K562 (cell line): ENCODE measurements around the gene RAI14. TPM values are rescaled to one million over a fixed set of nuclear protein-coding genes. Genes with fewer than 3 reads are reported as not detected.
A peak's percentile ranks its signal among the peaks of the same experiment; 100 is the strongest.

ENCODE experiments used
- ATAC-seq: fragments of 200-7000 bp; cut with Tn5 transposase; 3 replicates; pipeline ENCODE4 v1.9.1; 2020; ENCODE audit warnings: moderate library complexity
- BruUV-seq: library from RNA; stranded (reverse); fragments of 400-500 nt; replicated peaks from 2 replicates; lab custom pipeline; 2021; lab: Mats Ljungman, UMichigan
- CTCF ChIA-PET: fragments of 300-600 bp; formaldehyde crosslinking; extraction: SDS; loops from one replicate; lab custom pipeline; 2021; ENCODE audit warnings: low intra/inter-chr PET ratio; lab: Yijun Ruan, JAX
- POLR2A ChIA-PET: fragments of 300-600, 350-650 bp; sonication (Branson Sonifier 250); formaldehyde crosslinking; extraction: SDS; loops from one replicate; lab custom pipeline; 2021; ENCODE audit warnings: antibody characterized with exemption, inconsistent platforms; lab: Yijun Ruan, JAX
- DNase-seq, 4 experiments: peaks; one replicate each; pipeline versions ENCODE4 v3.0.0 to v3.0.0-alpha.2; 2011 to 2018; ENCODE audit warnings: low spot score in 3 of 4, mixed read lengths in 3 of 4; ENCODE audit errors: extremely low read depth in 1 of 4
- FAIRE-seq: peaks from 2 replicates; lab custom pipeline; 2011; peaks lifted over from hg19 to GRCh38; lab: Jason Lieb, UNC
- H2AFZ ChIP-seq: 2 replicates; pipeline ENCODE4 v1.6.0; 2011; ENCODE audit warnings: low read depth, low read length, control low read depth, inconsistent platforms
- H3K27ac ChIP-seq: fragments of 200-600 bp; 3 replicates; pipeline ENCODE4 v1.8.0; 2011; ENCODE audit warnings: low read depth, mild to moderate bottlenecking, control low read depth, inconsistent platforms, low read length, moderate library complexity, mixed read lengths; ENCODE audit errors: extremely low read depth
- H3K27me3 ChIP-seq, 2 experiments: fragments of 300-600 bp in 1 of 2; 2 replicates in 1 of 2; 3 replicates in 1 of 2; pipeline versions ENCODE4 v1.6.0 to v1.8.0; 2011; ENCODE audit warnings: inconsistent platforms in 2 of 2, low read length in 2 of 2, mild to moderate bottlenecking in 1 of 2, mixed read lengths in 1 of 2, moderate library complexity in 1 of 2; ENCODE audit not compliant: control insufficient read depth in 2 of 2, insufficient read depth in 2 of 2
- H3K36me3 ChIP-seq: fragments of 300-600 bp; 3 replicates; pipeline ENCODE4 v1.8.0; 2011; ENCODE audit warnings: mild to moderate bottlenecking, low read length, inconsistent platforms; ENCODE audit not compliant: control insufficient read depth, insufficient read depth
- H3K4me1 ChIP-seq, 2 experiments: fragments of 200-600 bp in 1 of 2; replicated peaks in 1 of 2; 2 replicates in 1 of 2; 3 replicates in 1 of 2; pipeline versions ENCODE4 v1.5.1 to v1.8.0; 2011; ENCODE audit warnings: inconsistent platforms in 2 of 2, low read length in 2 of 2, mild to moderate bottlenecking in 1 of 2, mixed read lengths in 1 of 2, moderate library complexity in 1 of 2; ENCODE audit not compliant: control insufficient read depth in 2 of 2, insufficient read depth in 2 of 2
- H3K4me2 ChIP-seq: 2 replicates; pipeline ENCODE4 v1.6.1; 2011; ENCODE audit warnings: low read length, control low read depth, inconsistent platforms, mixed read lengths; ENCODE audit not compliant: insufficient read depth
- H3K4me3 ChIP-seq: fragments of 200-600 bp; sonication (generic), shearing (Covaris generic); 2 replicates; pipeline ENCODE4 v1.5.1; 2016; ENCODE audit warnings: control low read depth, inconsistent platforms
- H3K79me2 ChIP-seq: fragments of 200-600 bp; 3 replicates; pipeline ENCODE4 v1.8.0; 2011; ENCODE audit warnings: low read length, inconsistent platforms; ENCODE audit not compliant: control insufficient read depth, insufficient read depth
- H3K9ac ChIP-seq, 2 experiments: 2 replicates each; pipeline versions ENCODE4 v1.6.0 to v1.6.1; 2011; ENCODE audit warnings: low read depth in 2 of 2, low read length in 2 of 2, control low read depth in 1 of 2, inconsistent platforms in 1 of 2, mild to moderate bottlenecking in 1 of 2, mixed read lengths in 1 of 2; ENCODE audit not compliant: insufficient read depth in 1 of 2
- H3K9me1 ChIP-seq: one replicate; pipeline ENCODE4 v1.6.0; 2011; ENCODE audit warnings: inconsistent platforms, mild to moderate bottlenecking, low read length, moderate library complexity; ENCODE audit not compliant: control insufficient read depth, insufficient read depth
- H3K9me3 ChIP-seq: replicated peaks from 2 replicates; pipeline ENCODE4 v1.5.1; 2011; ENCODE audit warnings: low read depth, low read length, inconsistent platforms; ENCODE audit not compliant: control insufficient read depth, insufficient read depth
- H4K20me1 ChIP-seq: replicated peaks from 2 replicates; pipeline ENCODE4 v1.6.1; 2011; ENCODE audit warnings: low read length, inconsistent platforms, mixed read lengths; ENCODE audit not compliant: control insufficient read depth, insufficient read depth
- CXXC5 ChIP-seq: fragments of 250-450 bp; sonication (Bioruptor Pico); IDR thresholded peaks from 2 replicates; pipeline ENCODE4 v1.8.0; 2022; ENCODE audit warnings: inconsistent platforms, mild to moderate bottlenecking, moderate library complexity
- KDM4B ChIP-seq, 2 experiments: fragments of 450-650 bp in 1 of 2; sonication (generic) in 1 of 2; IDR thresholded peaks; 2 replicates each; pipeline ENCODE4 v1.6.1; 2016 to 2017; ENCODE audit warnings: borderline replicate concordance in 2 of 2, antibody characterized with exemption in 1 of 2, low read depth in 1 of 2, mild to moderate bottlenecking in 1 of 2
- MEIS2 ChIP-seq: fragments of 450-650 bp; IDR thresholded peaks from 2 replicates; pipeline ENCODE4 v1.6.1; 2014; ENCODE audit warnings: mild to moderate bottlenecking; ENCODE audit not compliant: partially characterized antibody
- MYC ChIP-seq, 2 experiments: fragments of 250-450 bp in 1 of 2; sonication (Bioruptor Pico) in 1 of 2; IDR thresholded peaks; 2 replicates each; pipeline versions ENCODE4 v1.5.1 to v1.6.1; 2012 to 2021; ENCODE audit warnings: low read depth in 2 of 2, borderline replicate concordance in 1 of 2, improper control_type of control experiment in 1 of 2, low read length in 1 of 2, mild to moderate bottlenecking in 1 of 2, moderate library complexity in 1 of 2
- PBX2 ChIP-seq, 2 experiments: IDR thresholded peaks in 1 of 2; conservative IDR thresholded peaks in 1 of 2; 2 replicates each; pipeline ENCODE4 v1.6.1; 2016; ENCODE audit warnings: low read depth in 2 of 2, mild to moderate bottlenecking in 1 of 2, missing compliant biosample characterization in 1 of 2, missing genetic modification characterization in 1 of 2, moderate library complexity in 1 of 2
- STAG1 ChIP-seq: sonication (generic); formaldehyde crosslinking; IDR thresholded peaks from 2 replicates; pipeline ENCODE4 v1.5.0; 2020; ENCODE audit warnings: missing genetic modification reagents, borderline replicate concordance
- WGBS: fragments of 100-300 bp; shearing (Covaris generic); methylation state at CpG from one replicate; pipeline ENCODE4 v1.1.6; 2016; ENCODE audit warnings: low coverage, mixed read lengths; ENCODE audit not compliant: insufficient coverage; ENCODE audit errors: missing lambda C conversion rate; 5-methylcytosine and 5-hydroxymethylcytosine counted together
- in situ Hi-C: fragments of 300-500 bp; cut with MboI; formaldehyde crosslinking; loops from 4 replicates; pipeline ENCODE4 v1.15.0; 2018; ENCODE audit warnings: inconsistent platforms, mixed read lengths
- intact Hi-C: fragments of 100-400 bp; cut with micrococcal nuclease; formaldehyde crosslinking; loops from 2 replicates; pipeline ENCODE4 v1.14.2; 2022
- polyA plus RNA-seq, 8 experiments: library from polyadenylated mRNA; depleted of rRNA in 4 of 8; stranded (reverse) in 5 of 8; unstranded in 3 of 8; fragments of >200 nt; fragmentation: Nextera tagmentation in 2 of 8; fragmentation: Illumina TruSeq in 1 of 8; extraction: Ambion mirVana in 2 of 8; extraction: Trizol in 1 of 8; gene quantifications; 2 replicates each; pipeline versions ENCODE4 v1.2.1 to v1.2.3, GENCODE V29; 2011 to 2014; ENCODE audit warnings: inconsistent platforms in 1 of 8, missing spikeins in 1 of 8
- total RNA-seq, 7 experiments: library from RNA; depleted of rRNA in 6 of 7; stranded (reverse); fragments of >200 nt in 6 of 7; fragmentation: Illumina TruSeq in 2 of 7; extraction: Trizol in 2 of 7; gene quantifications; 2 replicates each; pipeline versions ENCODE4 v1.2.1 to v1.2.3, GENCODE V29; 2011 to 2021; ENCODE audit warnings: low replicate concordance in 1 of 7

Gene RAI14
- total and polyA plus RNA-seq, 9 of the 15 experiments (the other 6 are each of a cell fraction or from before 2014, with no cell fraction given): 11.3 to 82.5 (median 34.8) TPM

- TF ChIP-seq KDM4B (IDR thresholded peaks at IDR 0.05; ENCODE audit: borderline replicate concordance in 2 of 2, low read depth in 1 of 2): no peak
- TF ChIP-seq MYC (IDR thresholded peaks at IDR 0.05; ENCODE audit: low read depth, low read length): no peak
- TF ChIP-seq MYC (CRISPR knock-in tag; IDR thresholded peaks at IDR 0.05; ENCODE audit: borderline replicate concordance, low read depth): no peak
- TF ChIP-seq STAG1 (CRISPR knock-in tag): no peak
- no peak for TF ChIP-seq CXXC5
- TF ChIP-seq MEIS2: peak; percentile 28
- TF ChIP-seq PBX2 (CRISPR knock-in tag; IDR thresholded peaks at IDR 0.05; ENCODE audit: low read depth): no peak
- peak; percentile 82 for TF ChIP-seq PBX2 (tag; conservative IDR thresholded peaks at IDR 0.05; ENCODE audit: low read depth)
- TF ChIP-seq, all 486 proteins: peak for 2
- Histone ChIP-seq H3K9me3 (no peaks in the 10 kb centered on the region), H3K9me1 (no peaks in the 10 kb centered on the region), H3K36me3 (peaks cover 4% of the 10 kb centered on the region; the same call in 1 of the 3 replicates), H2AFZ (peak overlapping the region; percentile 62; the same call in 1 of the 2 replicates), H3K4me2 (no peak overlapping the region), H3K4me3 (no peak overlapping the region), H3K79me2 (peaks cover 70% of the 10 kb centered on the region), H4K20me1 (no peaks in the 10 kb centered on the region), H3K4me1 (peaks cover 10 to 28% of the 10 kb centered on the region in 2 experiments; a peak in 4 of 5 replicates), H3K27me3 (no peaks in the 10 kb centered on the region), H3K9ac (peak overlapping the region in 1 of 2 experiments; percentile 21; a peak in 1 of 4 replicates), H3K27ac (0 out of 3 replicates have a peak overlapping the region, but pooled peaks have one; percentile 9)
- 62% methylated on average over 4 of the region's 4 CpGs for WGBS
- POLR2A ChIA-PET: interaction anchor here (2.3 kb wide), 1 partner anchor 11 kb away, joined by 16 read pairs; no protein-coding TSS in a partner anchor
- in situ Hi-C loops (no loop called here), intact Hi-C loops (no loop called here)
- DNase-seq (no peak), FAIRE-seq (no peak), ATAC-seq (no peak)
- BruUV-seq: no TSS peak
- CTCF ChIA-PET: no interaction called here
These were observed 20.3 kb downstream of the RAI14 start for GRCh38 chr5:34676416-34676815.
